CD4-positive, alpha-beta memory T cell (primary cell): ENCODE data around the gene SMAD3. TPM values are rescaled to one million over a fixed set of nuclear protein-coding genes. Genes with fewer than 3 reads are reported as not detected.
A peak's percentile ranks its signal among the peaks of the same experiment; 100 is the strongest.

ENCODE experiments used
- CTCF ChIA-PET: fragments of 350-600 bp; sonication (Branson Sonifier 250); formaldehyde crosslinking; loops from one replicate; lab custom pipeline; 2021; ENCODE audit warnings: inconsistent platforms; ENCODE audit not compliant: partially characterized antibody; lab: Charles Lee
- POLR2A ChIA-PET: fragments of 350-600 bp; sonication (Branson Sonifier 250); formaldehyde crosslinking; loops from one replicate; lab custom pipeline; 2021; ENCODE audit not compliant: partially characterized antibody; lab: Charles Lee
- DNase-seq, 5 donors: peaks; one replicate each; pipeline versions ENCODE4 v3.0.0 to v3.0.0-alpha.2; 2020 to 2022; ENCODE audit warnings: mixed read lengths in 1 of 5
- H3K27ac ChIP-seq: one replicate; pipeline ENCODE4 v1.7.0; 2013; ENCODE audit warnings: low read depth, low read length
- H3K27me3 ChIP-seq: 2 replicates; pipeline ENCODE4 v1.7.0; 2013; ENCODE audit warnings: mild to moderate bottlenecking, low read length, moderate library complexity; ENCODE audit not compliant: insufficient read depth
- H3K36me3 ChIP-seq: 2 replicates; pipeline ENCODE4 v1.7.0; 2013; ENCODE audit warnings: mild to moderate bottlenecking, low read length, moderate library complexity; ENCODE audit not compliant: insufficient read depth
- H3K4me1 ChIP-seq: 2 replicates; pipeline ENCODE4 v1.7.0; 2013; ENCODE audit warnings: mild to moderate bottlenecking, low read length, moderate library complexity; ENCODE audit not compliant: insufficient read depth
- H3K4me3 ChIP-seq, 2 donors: one replicate each; pipeline ENCODE4 v1.7.0; 2013; ENCODE audit warnings: low read length in 2 of 2, mild to moderate bottlenecking in 1 of 2
- H3K9me3 ChIP-seq, 2 donors: one replicate each; pipeline ENCODE4 v1.7.0; 2013; ENCODE audit warnings: low read length in 2 of 2, control low read depth in 1 of 2; ENCODE audit not compliant: control insufficient read depth in 1 of 2
- H3K27ac Mint-ChIP-seq, 7 donors: one replicate each; pipeline ENCODE4 v1.8.0; 2020 to 2021; ENCODE audit warnings: mixed read lengths in 7 of 7, mild to moderate bottlenecking in 6 of 7, inconsistent platforms in 3 of 7, moderate library complexity in 3 of 7
- H3K27me3 Mint-ChIP-seq, 2 donors: one replicate each; pipeline ENCODE4 v1.8.0; 2020 to 2021; ENCODE audit warnings: mixed read lengths in 2 of 2
- H3K36me3 Mint-ChIP-seq, 2 donors: one replicate each; pipeline ENCODE4 v1.8.0; 2020 to 2021; ENCODE audit warnings: mixed read lengths in 2 of 2, inconsistent platforms in 1 of 2, mild to moderate bottlenecking in 1 of 2
- H3K4me1 Mint-ChIP-seq, 4 donors: one replicate each; pipeline ENCODE4 v1.8.0; 2020 to 2021; ENCODE audit warnings: mixed read lengths in 4 of 4, mild to moderate bottlenecking in 1 of 4
- H3K4me3 Mint-ChIP-seq, 8 donors: one replicate each; pipeline ENCODE4 v1.8.0; 2020 to 2021; ENCODE audit warnings: mixed read lengths in 8 of 8, mild to moderate bottlenecking in 7 of 8, moderate library complexity in 6 of 8, inconsistent platforms in 3 of 8
- H3K9me3 Mint-ChIP-seq, 8 donors: one replicate each; pipeline ENCODE4 v1.8.0; 2020 to 2021; ENCODE audit warnings: mixed read lengths in 8 of 8, mild to moderate bottlenecking in 5 of 8, inconsistent platforms in 3 of 8, moderate library complexity in 1 of 8
- intact Hi-C: fragments of 100-400 bp; cut with micrococcal nuclease; formaldehyde crosslinking; loops from one replicate; pipeline ENCODE4 v1.15.1; 2023
- polyA plus RNA-seq, 2 donors: library from polyadenylated mRNA; unstranded; fragments of 300-500 nt; fragmentation: Illumina TruSeq; gene quantifications; one replicate each; pipeline ENCODE4 v1.2.3, GENCODE V29; 2021
- total RNA-seq, 2 experiments: library from RNA; stranded (reverse); gene quantifications; one replicate each; pipeline ENCODE4 v1.2.3, GENCODE V29; 2021

Gene SMAD3
- total and polyA plus RNA-seq, 4 experiments from 2014 or later = 14.6 to 197 (median 110) TPM

DNA sequence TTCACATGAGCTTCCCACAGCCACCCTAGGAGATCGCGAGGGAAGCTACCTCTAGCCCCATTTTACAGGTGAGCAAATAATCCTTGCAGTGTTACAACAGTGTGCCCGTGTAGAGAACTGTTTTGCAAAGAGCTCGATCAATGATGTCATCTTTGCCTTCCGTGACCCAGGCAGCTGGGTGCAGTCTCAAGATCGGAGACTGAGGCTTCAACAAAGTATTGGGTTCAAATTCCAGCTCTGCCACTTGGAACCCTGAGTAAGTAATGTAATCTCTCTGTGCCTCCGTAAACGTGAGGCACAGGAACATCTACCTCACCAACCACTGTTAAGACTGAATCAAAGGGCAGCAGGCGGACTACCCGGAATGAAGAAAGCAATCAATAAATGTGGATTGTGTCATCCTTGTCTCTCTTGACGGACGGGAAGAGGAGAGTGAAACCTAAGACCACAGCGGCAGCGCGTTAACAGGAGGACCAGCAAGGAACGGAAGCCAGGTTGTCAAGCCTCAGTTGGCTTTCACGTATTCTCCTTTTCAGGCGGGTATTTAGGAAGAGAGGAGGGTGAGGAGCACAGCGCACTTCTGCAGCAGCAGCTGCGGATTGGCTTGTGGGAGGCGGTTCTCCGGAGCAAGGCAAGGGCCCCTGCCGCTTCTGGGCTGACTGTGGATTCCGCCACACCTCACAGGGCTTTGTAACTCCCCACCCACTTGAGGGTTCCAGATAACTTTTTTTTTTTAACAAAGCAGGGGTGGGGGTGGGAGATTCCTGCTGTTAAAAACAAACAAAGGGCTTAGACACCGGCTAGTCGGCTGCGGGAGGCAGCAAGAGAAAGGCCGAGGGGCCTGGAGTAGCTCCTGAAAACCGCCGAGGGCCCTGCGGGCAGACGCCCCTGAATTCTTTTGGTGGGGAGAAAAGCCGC is 1.5 kb upstream of the SMAD3 start:
- Histone ChIP-seq H3K4me1 (peaks cover 42% of the 10 kb centered on the region), H3K36me3 (no peaks in the 10 kb centered on the region), H3K4me3 (no peak overlapping the region), H3K27ac (peak overlapping the region; percentile 59), H3K9me3 (no peaks in the 10 kb centered on the region), H3K27me3 (no peaks in the 10 kb centered on the region)
- peak overlapping the region; percentile 78 to 97 (median 88) for H3K27ac Mint-ChIP-seq
- ChIA-PET CTCF (interaction anchor here (0.8 kb wide), 1 partner anchor 26 kb away, joined by 3 read pairs; no protein-coding TSS in a partner anchor), POLR2A (interaction anchor here (1.0 to 14.0 kb wide), 7 partner anchors 18 to 176 kb away, joined by 3 to 382 read pairs (median 5); no protein-coding TSS in a partner anchor)
- peaks cover 4 to 18% of the 10 kb centered on the region in 2 donors for H3K36me3 Mint-ChIP-seq
- H3K4me1 Mint-ChIP-seq = peaks cover 30 to 45% (median 36%) of the 10 kb centered on the region in 4 donors
- peak in 2 of 5 donors; percentile 43 to 65 for DNase-seq
- peaks cover 0 to 2% (median 0%) of the 10 kb centered on the region in 8 donors for H3K9me3 Mint-ChIP-seq
- peak overlapping the region; percentile 74 to 90 (median 81) for H3K4me3 Mint-ChIP-seq
- intact Hi-C loops = no loop called here
- no peaks in the 10 kb centered on the region for H3K27me3 Mint-ChIP-seq

DNA sequence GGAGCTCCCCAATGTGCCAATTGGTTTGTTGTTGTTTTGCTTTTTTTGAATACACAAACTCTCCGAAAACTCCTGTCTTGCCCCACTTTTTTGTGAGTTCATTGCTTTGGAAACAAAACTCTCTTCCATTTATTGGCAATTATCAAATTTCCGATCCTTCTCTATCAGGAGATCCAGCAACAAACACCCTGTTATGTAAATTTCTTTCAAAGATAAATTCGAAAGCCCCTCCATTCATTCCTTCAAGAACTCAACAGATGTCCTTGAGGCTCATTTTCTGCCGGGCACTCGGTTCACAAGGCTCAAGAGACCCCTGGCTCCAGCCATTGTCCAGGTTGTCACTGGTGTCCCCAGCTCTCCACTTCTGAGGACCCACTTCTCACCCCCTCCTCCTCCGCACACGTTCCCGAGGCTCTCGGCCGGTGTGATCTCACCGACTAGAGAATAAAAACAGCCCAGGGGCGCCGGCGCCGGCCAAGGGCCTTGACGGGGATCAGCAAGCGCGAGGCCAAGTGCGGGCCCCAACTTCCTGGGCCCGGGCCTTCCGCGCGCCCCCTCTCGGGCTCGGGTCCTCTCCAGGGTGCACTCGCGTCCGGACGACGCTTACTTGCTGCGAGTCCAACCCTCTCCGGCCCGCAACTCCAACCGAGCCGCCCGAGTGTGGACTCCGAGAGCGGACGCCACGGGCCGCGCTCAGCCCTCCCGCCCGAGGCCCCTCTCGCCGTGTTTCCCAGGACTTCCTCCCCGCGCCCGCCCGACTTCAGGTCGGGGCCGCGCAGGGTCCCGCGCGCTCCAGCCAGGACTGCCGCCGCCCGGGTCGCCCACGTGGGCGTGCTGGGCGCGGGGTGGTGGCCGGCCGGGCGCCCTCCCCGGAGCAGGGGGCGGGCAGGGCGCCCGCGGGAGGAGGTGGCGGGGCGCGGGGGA is 533 bp upstream of the SMAD3 start:
- Mint-ChIP-seq H3K27me3 (no peaks in the 10 kb centered on the region), H3K4me3 (peak overlapping the region; percentile 74 to 90 (median 80)), H3K27ac (peak overlapping the region; percentile 78 to 97 (median 93)), H3K36me3 (peaks cover 4 to 20% of the 10 kb centered on the region in 2 donors), H3K4me1 (peaks cover 37 to 54% (median 45%) of the 10 kb centered on the region in 4 donors), H3K9me3 (peaks cover 0 to 2% (median 0%) of the 10 kb centered on the region in 8 donors)
- CTCF ChIA-PET = interaction anchor here (0.9 to 2.5 kb wide), 6 partner anchors 9 to 111 kb away, joined by 3 to 15 read pairs (median 4); no protein-coding TSS in a partner anchor
- intact Hi-C loops = loop anchor here (1.0 to 5.0 kb wide), 4 partner anchors 18 to 189 kb away; partner anchors contain the start of genes AAGAB and IQCH
- H3K9me3 ChIP-seq = no peaks in the 10 kb centered on the region
- peaks cover 51% of the 10 kb centered on the region for H3K4me1 ChIP-seq
- H3K27me3 ChIP-seq = no peaks in the 10 kb centered on the region
- H3K4me3 ChIP-seq = peak overlapping the region in 1 of 2 donors; percentile 94
- no peak for DNase-seq
- no peaks in the 10 kb centered on the region for H3K36me3 ChIP-seq
- POLR2A ChIA-PET = interaction anchor here (0.8 to 14.0 kb wide), 26 partner anchors 11 to 134 kb away, joined by 3 to 382 read pairs (median 5); no protein-coding TSS in a partner anchor
- H3K27ac ChIP-seq = peak overlapping the region; percentile 66

DNA sequence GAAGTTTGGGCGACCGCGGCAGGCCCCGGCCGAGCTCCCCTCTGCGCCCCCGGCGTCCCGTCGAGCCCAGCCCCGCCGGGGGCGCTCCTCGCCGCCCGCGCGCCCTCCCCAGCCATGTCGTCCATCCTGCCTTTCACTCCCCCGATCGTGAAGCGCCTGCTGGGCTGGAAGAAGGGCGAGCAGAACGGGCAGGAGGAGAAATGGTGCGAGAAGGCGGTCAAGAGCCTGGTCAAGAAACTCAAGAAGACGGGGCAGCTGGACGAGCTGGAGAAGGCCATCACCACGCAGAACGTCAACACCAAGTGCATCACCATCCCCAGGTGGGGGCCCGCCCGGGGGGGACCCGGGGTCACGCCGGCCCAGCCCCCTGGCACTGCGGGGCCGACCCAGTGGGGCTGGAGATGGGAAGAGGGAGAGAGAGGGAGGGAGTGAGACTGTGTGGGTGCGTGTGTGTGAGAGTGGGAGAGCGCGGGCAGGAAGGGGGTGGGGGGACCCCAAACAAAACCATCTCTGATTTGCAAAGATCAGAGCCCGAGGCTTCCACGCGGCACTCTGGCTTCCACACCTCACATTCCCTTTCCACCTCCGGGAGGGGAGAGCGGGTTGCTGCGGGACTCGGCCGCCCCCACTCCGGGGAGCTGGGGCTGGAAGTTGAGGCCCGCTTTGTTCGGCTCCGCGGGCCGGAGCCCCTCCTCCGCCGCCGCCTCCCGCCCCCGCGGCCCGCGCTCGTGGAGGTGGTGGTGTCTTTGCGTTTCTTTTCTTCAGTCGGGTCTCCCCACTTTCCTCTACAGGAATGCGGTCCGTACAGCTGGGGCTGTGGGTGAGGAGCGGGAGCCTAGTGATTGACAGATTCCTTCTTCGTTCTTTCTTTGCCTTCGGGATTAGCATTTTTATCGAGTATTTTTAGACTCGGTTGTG is 898 bp downstream of the SMAD3 start:
- ChIA-PET CTCF (interaction anchor here (0.7 to 8.3 kb wide), 9 partner anchors 8 to 109 kb away, joined by 3 to 71 read pairs (median 4); no protein-coding TSS in a partner anchor), POLR2A (interaction anchor here (0.6 to 14.0 kb wide), 33 partner anchors 10 to 188 kb away, joined by 3 to 382 read pairs (median 4); partner anchors contain the start of genes AAGAB and IQCH)

DNA sequence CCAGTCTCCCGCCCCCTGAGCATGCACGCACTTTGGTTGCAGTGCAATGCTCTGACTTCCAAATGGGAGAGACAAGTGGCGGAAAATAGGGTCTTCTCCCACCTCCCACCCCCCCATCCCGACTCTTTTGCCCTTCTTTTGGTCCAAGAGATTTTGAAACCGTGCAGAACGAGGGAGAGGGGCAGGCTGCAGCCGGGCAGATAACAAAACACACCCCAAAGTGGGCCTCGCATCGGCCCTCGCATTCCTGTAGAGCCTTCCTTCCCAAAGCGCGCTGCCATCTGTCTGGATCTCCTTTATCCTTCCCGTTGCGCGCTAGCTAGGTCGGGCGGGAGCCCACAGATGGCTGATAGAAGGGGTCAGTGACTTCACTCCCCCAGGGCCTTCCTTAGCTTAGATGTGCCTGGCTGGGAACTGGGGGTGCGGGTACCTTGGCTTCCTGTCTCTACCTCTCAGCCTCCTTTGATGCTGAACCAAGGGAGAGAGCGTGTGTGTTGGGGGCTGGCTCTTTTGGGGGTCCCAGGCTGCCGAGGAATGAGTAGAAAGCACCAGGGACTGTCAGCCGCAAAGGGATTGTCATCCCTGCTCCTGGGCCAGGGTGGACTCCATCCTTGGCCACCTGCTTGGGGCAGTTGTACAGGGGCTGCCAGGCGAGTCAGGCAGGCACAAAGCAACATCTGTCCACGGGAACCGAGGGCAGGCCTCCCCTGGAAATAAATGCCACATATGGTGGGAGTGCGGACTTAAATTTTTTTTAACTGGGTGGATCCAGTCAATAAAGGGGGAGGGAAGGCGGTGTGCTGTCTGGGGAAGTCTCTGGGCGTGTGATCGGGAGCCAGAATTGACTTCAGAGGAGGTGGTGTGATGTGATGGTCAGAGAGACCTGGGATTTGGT is 1.8 kb downstream of the SMAD3 start:
- no peak for DNase-seq
- CTCF ChIA-PET = interaction anchor here (0.5 to 8.3 kb wide), 6 partner anchors 14 to 49 kb away, joined by 3 to 71 read pairs (median 4); no protein-coding TSS in a partner anchor
- Histone ChIP-seq H3K9me3 (no peaks in the 10 kb centered on the region), H3K27ac (peak overlapping the region; percentile 66), H3K4me1 (peaks cover 70% of the 10 kb centered on the region), H3K27me3 (no peaks in the 10 kb centered on the region), H3K4me3 (peak overlapping the region; percentile 79 to 94), H3K36me3 (peaks cover 4% of the 10 kb centered on the region)
- POLR2A ChIA-PET = interaction anchor here (0.6 to 14.0 kb wide), 18 partner anchors 9 to 187 kb away, joined by 3 to 382 read pairs (median 5); partner anchors contain the start of genes AAGAB and IQCH
- peak overlapping the region; percentile 94 to 99 (median 98) for H3K4me3 Mint-ChIP-seq
- H3K4me1 Mint-ChIP-seq = peaks cover 47 to 67% (median 56%) of the 10 kb centered on the region in 4 donors
- H3K36me3 Mint-ChIP-seq = peaks cover 17 to 35% of the 10 kb centered on the region in 2 donors
- peak overlapping the region; percentile 93 to 96 (median 96) for H3K27ac Mint-ChIP-seq
- intact Hi-C loops = loop anchor here (1.0 to 5.0 kb wide), 4 partner anchors 34 to 130 kb away; no protein-coding TSS in a partner anchor
- no peaks in the 10 kb centered on the region for H3K9me3 Mint-ChIP-seq
- no peaks in the 10 kb centered on the region for H3K27me3 Mint-ChIP-seq

More for the DNA sequence above, 898 bp downstream of the SMAD3 start:
- H3K27me3 ChIP-seq = no peaks in the 10 kb centered on the region
- no peaks in the 10 kb centered on the region for H3K27me3 Mint-ChIP-seq
- peaks cover 4% of the 10 kb centered on the region for H3K36me3 ChIP-seq
- peak overlapping the region; percentile 66 for H3K27ac ChIP-seq
- peak overlapping the region; percentile 94 to 99 (median 98) for H3K4me3 Mint-ChIP-seq
- H3K9me3 ChIP-seq = no peaks in the 10 kb centered on the region
- peaks cover 65% of the 10 kb centered on the region for H3K4me1 ChIP-seq
- H3K4me3 ChIP-seq = peak overlapping the region; percentile 79 to 94
- peaks cover 16 to 35% of the 10 kb centered on the region in 2 donors for H3K36me3 Mint-ChIP-seq
- peak overlapping the region; percentile 93 to 96 (median 96) for H3K27ac Mint-ChIP-seq
- H3K9me3 Mint-ChIP-seq = no peaks in the 10 kb centered on the region
- peak in 3 of 5 donors; percentile 31 to 36 (median 33) for DNase-seq
- intact Hi-C loops = loop anchor here (2.0 to 5.0 kb wide), 3 partner anchors 83 to 131 kb away; no protein-coding TSS in a partner anchor
- peaks cover 51 to 68% (median 57%) of the 10 kb centered on the region in 4 donors for H3K4me1 Mint-ChIP-seq

DNA sequence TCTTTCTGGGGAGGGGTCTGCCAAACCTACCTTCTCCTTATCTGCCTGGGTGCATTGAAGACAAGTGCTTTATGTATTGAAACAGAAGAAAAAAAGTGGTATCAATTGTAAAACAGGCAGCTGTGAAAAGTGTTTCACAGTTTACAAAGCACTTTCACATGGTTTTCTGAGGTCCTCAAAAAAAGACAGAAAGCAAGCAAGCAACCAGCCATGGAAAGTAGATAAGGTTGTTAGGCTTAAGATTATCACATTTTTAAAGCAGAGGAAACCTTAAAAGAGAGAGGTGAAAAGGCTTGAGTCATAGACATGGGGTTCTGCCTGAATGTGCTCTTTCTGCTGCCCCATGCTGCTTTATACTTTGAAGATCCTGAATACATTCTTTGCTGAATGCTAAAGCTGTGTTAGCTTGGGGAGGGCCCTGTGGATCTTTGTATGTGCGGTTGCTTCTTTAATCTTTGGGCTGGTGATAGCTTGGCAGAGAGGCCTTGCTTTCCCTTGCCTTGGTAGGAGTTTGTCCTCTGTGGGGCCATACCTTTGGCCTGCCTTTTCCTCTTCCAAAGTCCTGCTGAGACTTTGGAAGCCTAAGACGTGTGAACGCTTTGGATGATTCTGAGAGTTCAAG is 2.6 kb downstream of the SMAD3 start:
- Mint-ChIP-seq H3K4me1 (peaks cover 53 to 74% (median 62%) of the 10 kb centered on the region in 4 donors), H3K27me3 (no peaks in the 10 kb centered on the region), H3K27ac (peak overlapping the region; percentile 93 to 96 (median 96)), H3K36me3 (peaks cover 21 to 42% of the 10 kb centered on the region in 2 donors), H3K4me3 (peak overlapping the region; percentile 94 to 99 (median 98)), H3K9me3 (no peaks in the 10 kb centered on the region)
- H3K4me3 ChIP-seq = peak overlapping the region; percentile 79 to 94
- H3K36me3 ChIP-seq = peaks cover 4% of the 10 kb centered on the region
- no peaks in the 10 kb centered on the region for H3K27me3 ChIP-seq
- H3K9me3 ChIP-seq = no peaks in the 10 kb centered on the region
- intact Hi-C loops = loop anchor here (1.0 to 5.0 kb wide), 5 partner anchors 33 to 129 kb away; no protein-coding TSS in a partner anchor
- peaks cover 71% of the 10 kb centered on the region for H3K4me1 ChIP-seq
- ChIA-PET POLR2A (interaction anchor here (0.8 to 14.0 kb wide), 12 partner anchors 15 to 172 kb away, joined by 3 to 382 read pairs (median 6); no protein-coding TSS in a partner anchor), CTCF (interaction anchor here (0.5 to 8.3 kb wide), 5 partner anchors 14 to 172 kb away, joined by 3 to 71 read pairs (median 4); no protein-coding TSS in a partner anchor)
- DNase-seq = peak in 1 of 5 donors; percentile 31
- peak overlapping the region; percentile 66 for H3K27ac ChIP-seq
